Osteoblast (primary cell): Measurements from ENCODE around the gene NFATC1. TPM values are rescaled to one million over a fixed set of nuclear protein-coding genes. Genes with fewer than 3 reads are reported as not detected.

Experiments used
- DNase-seq: peaks from one replicate; pipeline ENCODE4 v3.0.0; 2011; ENCODE audit warnings: low spot score, mixed read lengths; ENCODE audit not compliant: insufficient read length; ENCODE audit errors: missing footprints
- H2AFZ ChIP-seq: 2 replicates; pipeline ENCODE4 v1.6.0; 2011; ENCODE audit warnings: mild to moderate bottlenecking, low read length
- H3K27ac ChIP-seq: 2 replicates; pipeline ENCODE4 v1.5.1; 2011; ENCODE audit warnings: mild to moderate bottlenecking, low read depth, low read length, moderate library complexity
- H3K27me3 ChIP-seq: 2 replicates; pipeline ENCODE4 v1.6.0; 2012; ENCODE audit warnings: mild to moderate bottlenecking, control low read depth, inconsistent platforms, low read length, moderate library complexity; ENCODE audit not compliant: insufficient read depth
- H3K36me3 ChIP-seq: 2 replicates; pipeline ENCODE4 v1.5.1; 2011; ENCODE audit warnings: mild to moderate bottlenecking, low read length, control low read depth, moderate library complexity; ENCODE audit not compliant: insufficient read depth
- H3K4me1 ChIP-seq: 2 replicates; pipeline ENCODE4 v1.5.1; 2011; ENCODE audit warnings: mild to moderate bottlenecking, low read length, control low read depth, moderate library complexity; ENCODE audit not compliant: insufficient read depth
- H3K4me2 ChIP-seq: 2 replicates; pipeline ENCODE4 v1.6.0; 2011; ENCODE audit warnings: mild to moderate bottlenecking, low read length; ENCODE audit not compliant: insufficient read depth
- H3K4me3 ChIP-seq: fragments of 200-600 bp; sonication (generic); 3 replicates; pipeline ENCODE4 v1.5.1; 2012; ENCODE audit warnings: mild to moderate bottlenecking, low read length, inconsistent platforms; ENCODE audit not compliant: insufficient read depth
- H3K79me2 ChIP-seq: 2 replicates; pipeline ENCODE4 v1.6.0; 2012; ENCODE audit warnings: mild to moderate bottlenecking, low read length, control low read depth, inconsistent platforms; ENCODE audit not compliant: insufficient read depth
- H3K9me3 ChIP-seq: 2 replicates; pipeline ENCODE4 v1.5.1; 2011; ENCODE audit warnings: low read depth, low read length, control low read depth
- H4K20me1 ChIP-seq: 2 replicates; pipeline ENCODE4 v1.6.0; 2012; ENCODE audit warnings: mild to moderate bottlenecking, low read length, control low read depth; ENCODE audit not compliant: insufficient read depth
- CTCF ChIP-seq: IDR thresholded peaks from 2 replicates; pipeline ENCODE4 v1.5.1; 2011; ENCODE audit warnings: mild to moderate bottlenecking, low read depth, low read length, moderate library complexity; ENCODE audit errors: extremely low read depth
- total RNA-seq: library from RNA; depleted of rRNA; stranded (reverse); fragments of >200 nt; gene quantifications from 2 replicates; pipeline ENCODE4 v1.2.3, GENCODE V29; 2012

The NFATC1 gene
- total RNA-seq, 1 donor = 6.2 TPM

- DNase-seq = no peak
- H3K4me1 ChIP-seq = peaks cover 23% of the 10 kb centered on the region
- no peak for TF ChIP-seq CTCF
- no peaks in the 10 kb centered on the region for H3K27me3 ChIP-seq
- H3K9me3 ChIP-seq = peaks cover 4% of the 10 kb centered on the region
- H3K79me2 ChIP-seq = no peaks in the 10 kb centered on the region
- peak overlapping the region; percentile 86 for H3K27ac ChIP-seq
- H2AFZ ChIP-seq = no peak overlapping the region
- no peaks in the 10 kb centered on the region for H4K20me1 ChIP-seq
- H3K36me3 ChIP-seq = no peaks in the 10 kb centered on the region
- H3K4me2 ChIP-seq = no peak overlapping the region
- H3K4me3 ChIP-seq = no peak overlapping the region
Observed at GRCh38 chr18:79568543-79569205, 172.9 kb downstream of the NFATC1 start.

DNA sequence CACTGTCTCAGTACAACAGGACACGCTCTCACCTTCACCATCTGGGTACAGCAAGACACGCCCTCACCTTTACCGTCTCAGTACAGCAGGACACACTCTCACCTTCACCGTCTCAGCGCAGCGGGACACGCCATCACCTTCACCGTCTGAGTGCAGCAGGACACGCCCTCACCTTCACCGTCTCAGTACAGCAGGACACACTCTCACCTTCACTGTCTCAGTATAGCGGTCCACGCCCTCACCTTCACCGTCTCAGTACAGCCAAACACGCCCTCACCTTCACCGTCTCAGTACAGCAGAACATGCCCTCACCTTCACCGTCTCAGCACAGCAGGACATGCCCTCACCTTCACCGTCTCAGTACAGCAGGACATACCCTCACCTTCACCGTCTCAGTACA lies 174.0 kb downstream of the NFATC1 start:
- H2AFZ ChIP-seq = no peak overlapping the region
- H3K4me2 ChIP-seq = no peak overlapping the region
- H3K27ac ChIP-seq = no peak overlapping the region
- H3K79me2 ChIP-seq = no peaks in the 10 kb centered on the region
- no peak for TF ChIP-seq CTCF
- DNase-seq = no peak
- no peak overlapping the region for H3K4me3 ChIP-seq
- peaks cover 3% of the 10 kb centered on the region for H3K27me3 ChIP-seq
- peaks cover 23% of the 10 kb centered on the region for H3K4me1 ChIP-seq
- H3K9me3 ChIP-seq = peaks cover 4% of the 10 kb centered on the region
- no peaks in the 10 kb centered on the region for H3K36me3 ChIP-seq
- H4K20me1 ChIP-seq = no peaks in the 10 kb centered on the region

GRCh38 chr18:79570266-79571201 lies 174.8 kb downstream of the NFATC1 start:
- Histone ChIP-seq H3K4me1 (peaks cover 23% of the 10 kb centered on the region), H3K27ac (no peak overlapping the region), H3K9me3 (peaks cover 4% of the 10 kb centered on the region), H3K4me2 (no peak overlapping the region), H3K36me3 (no peaks in the 10 kb centered on the region), H3K27me3 (peaks cover 5% of the 10 kb centered on the region), H3K4me3 (no peak overlapping the region), H4K20me1 (no peaks in the 10 kb centered on the region), H2AFZ (no peak overlapping the region), H3K79me2 (no peaks in the 10 kb centered on the region)
- DNase-seq = peak; percentile 94
- no peak for TF ChIP-seq CTCF
